Type B pancreatic cell (in vitro differentiated cells): Measurements from ENCODE around the gene SH3RF3. TPM values are rescaled to one million over a fixed set of nuclear protein-coding genes. Genes with fewer than 3 reads are reported as not detected.

Experiments
- DNase-seq: peaks from one replicate; pipeline ENCODE4 v3.0.0; 2021; ENCODE audit warnings: mixed read lengths; ENCODE audit not compliant: unreplicated experiment; ENCODE audit errors: extremely low spot score
- H3K27ac Mint-ChIP-seq: 2 replicates; pipeline ENCODE4 v1.8.0; 2021; ENCODE audit warnings: mild to moderate bottlenecking, mixed read lengths
- H3K27me3 Mint-ChIP-seq: 2 replicates; pipeline ENCODE4 v1.8.0; 2021; ENCODE audit warnings: mixed read lengths
- H3K36me3 Mint-ChIP-seq: 2 replicates; pipeline ENCODE4 v1.8.0; 2021; ENCODE audit warnings: mixed read lengths
- H3K4me1 Mint-ChIP-seq: one replicate; pipeline ENCODE4 v1.8.0; 2021; ENCODE audit warnings: mixed read lengths; ENCODE audit not compliant: unreplicated experiment
- H3K4me3 Mint-ChIP-seq: 2 replicates; pipeline ENCODE4 v1.8.0; 2021; ENCODE audit warnings: mild to moderate bottlenecking, mixed read lengths
- H3K9me3 Mint-ChIP-seq: 2 replicates; pipeline ENCODE4 v1.8.0; 2021; ENCODE audit warnings: mixed read lengths
- total RNA-seq: library from RNA; stranded (reverse); gene quantifications from 2 replicates; pipeline ENCODE4 v1.2.1, GENCODE V29; 2021; ENCODE audit warnings: low replicate concordance
- TF ChIP-seq, protein P1 (sequence below): fragments of 200-600 bp; sonication (generic); conservative IDR thresholded peaks from 2 replicates; pipeline ENCODE4 v1.5.0; 2021; ENCODE audit warnings: antibody characterized with exemption, mild to moderate bottlenecking

The SH3RF3 gene
- total RNA-seq, 1 donor from 2014 or later, result 13.9 TPM

DNA sequence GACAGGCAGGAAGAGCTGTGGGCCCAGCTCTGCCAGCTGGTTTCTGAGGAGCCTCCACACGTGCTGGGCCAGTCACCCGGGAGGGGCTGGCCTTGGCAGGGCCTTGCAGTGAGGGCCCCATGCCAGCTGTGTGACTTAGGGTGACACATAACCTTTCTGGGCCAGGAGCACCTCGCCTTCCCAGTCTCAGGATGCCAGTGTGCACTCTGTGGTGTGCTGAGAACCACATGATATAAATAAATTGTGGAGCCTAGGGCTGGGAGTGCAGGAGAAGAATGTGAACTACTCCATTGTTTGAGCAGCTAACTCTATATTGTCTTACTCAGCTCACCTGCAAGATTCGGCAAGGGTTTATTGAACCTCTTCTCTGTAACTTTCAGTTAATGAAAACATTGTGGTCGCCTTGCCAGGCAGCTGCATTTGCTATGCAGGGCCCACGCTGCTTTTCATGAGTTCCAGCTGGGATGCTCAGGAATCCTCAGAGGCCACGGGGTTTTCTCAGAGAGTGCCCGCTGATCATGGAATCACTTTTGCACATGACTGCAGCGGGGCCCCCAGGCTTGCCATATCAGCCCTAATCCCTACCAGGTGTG lies 222.3 kb downstream of the SH3RF3 start:
- Mint-ChIP-seq H3K9me3 (no peaks in the 10 kb centered on the region), H3K4me1 (peaks cover 31% of the 10 kb centered on the region), H3K27me3 (peaks cover 7% of the 10 kb centered on the region), H3K36me3 (peaks cover 3% of the 10 kb centered on the region), H3K4me3 (no peak overlapping the region), H3K27ac (no peak overlapping the region)
- TF ChIP-seq, protein P1, sequence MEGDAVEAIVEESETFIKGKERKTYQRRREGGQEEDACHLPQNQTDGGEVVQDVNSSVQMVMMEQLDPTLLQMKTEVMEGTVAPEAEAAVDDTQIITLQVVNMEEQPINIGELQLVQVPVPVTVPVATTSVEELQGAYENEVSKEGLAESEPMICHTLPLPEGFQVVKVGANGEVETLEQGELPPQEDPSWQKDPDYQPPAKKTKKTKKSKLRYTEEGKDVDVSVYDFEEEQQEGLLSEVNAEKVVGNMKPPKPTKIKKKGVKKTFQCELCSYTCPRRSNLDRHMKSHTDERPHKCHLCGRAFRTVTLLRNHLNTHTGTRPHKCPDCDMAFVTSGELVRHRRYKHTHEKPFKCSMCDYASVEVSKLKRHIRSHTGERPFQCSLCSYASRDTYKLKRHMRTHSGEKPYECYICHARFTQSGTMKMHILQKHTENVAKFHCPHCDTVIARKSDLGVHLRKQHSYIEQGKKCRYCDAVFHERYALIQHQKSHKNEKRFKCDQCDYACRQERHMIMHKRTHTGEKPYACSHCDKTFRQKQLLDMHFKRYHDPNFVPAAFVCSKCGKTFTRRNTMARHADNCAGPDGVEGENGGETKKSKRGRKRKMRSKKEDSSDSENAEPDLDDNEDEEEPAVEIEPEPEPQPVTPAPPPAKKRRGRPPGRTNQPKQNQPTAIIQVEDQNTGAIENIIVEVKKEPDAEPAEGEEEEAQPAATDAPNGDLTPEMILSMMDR, result no peak
- no peak for DNase-seq

DNA sequence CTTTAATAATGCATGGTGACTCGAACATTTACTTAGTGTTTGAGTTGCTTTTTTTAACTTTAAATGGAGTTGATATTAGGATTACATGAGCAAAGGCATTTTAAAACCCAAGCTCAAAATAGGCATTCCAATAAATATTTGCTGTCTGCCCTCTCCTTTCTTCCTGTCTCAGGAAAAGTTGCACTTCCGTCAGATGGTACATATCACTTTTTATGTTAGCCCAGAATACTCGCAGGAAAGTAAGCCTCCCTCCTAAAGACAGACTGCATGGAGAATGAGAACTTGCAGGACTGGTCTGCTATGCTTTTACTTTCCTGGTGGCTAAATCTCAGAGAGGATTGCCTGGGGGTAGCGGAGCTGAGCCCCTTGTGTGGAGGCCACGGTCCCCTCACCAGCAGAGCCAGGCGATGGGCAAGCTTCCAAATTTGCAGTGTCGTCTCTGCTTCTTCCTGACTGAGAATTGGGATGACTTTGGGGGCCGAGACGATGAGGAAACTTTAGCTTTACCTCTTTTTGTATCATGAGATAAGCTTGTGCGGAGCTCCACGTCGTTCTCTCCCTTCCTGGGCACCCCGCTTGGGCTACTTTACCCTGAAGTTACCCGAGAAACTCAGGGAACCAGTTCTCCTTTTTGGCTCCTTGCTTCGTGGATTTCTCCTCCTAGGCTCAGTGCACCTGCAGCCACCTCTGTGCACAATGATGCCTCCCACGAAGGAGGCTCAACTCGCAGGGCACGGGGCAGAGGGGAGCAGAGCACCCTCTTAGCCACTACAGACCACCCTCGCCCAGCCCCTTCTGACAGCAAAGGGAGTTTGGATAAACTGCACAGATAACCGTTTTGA lies 223.3 kb downstream of the SH3RF3 start:
- H3K27me3 Mint-ChIP-seq, result peaks cover 5% of the 10 kb centered on the region
- peaks cover 6% of the 10 kb centered on the region for H3K36me3 Mint-ChIP-seq
- H3K4me3 Mint-ChIP-seq, result no peak overlapping the region
- TF ChIP-seq, protein P1, result no peak
- peaks cover 29% of the 10 kb centered on the region for H3K4me1 Mint-ChIP-seq
- no peak overlapping the region for H3K27ac Mint-ChIP-seq
- no peaks in the 10 kb centered on the region for H3K9me3 Mint-ChIP-seq
- DNase-seq, result no peak

DNA sequence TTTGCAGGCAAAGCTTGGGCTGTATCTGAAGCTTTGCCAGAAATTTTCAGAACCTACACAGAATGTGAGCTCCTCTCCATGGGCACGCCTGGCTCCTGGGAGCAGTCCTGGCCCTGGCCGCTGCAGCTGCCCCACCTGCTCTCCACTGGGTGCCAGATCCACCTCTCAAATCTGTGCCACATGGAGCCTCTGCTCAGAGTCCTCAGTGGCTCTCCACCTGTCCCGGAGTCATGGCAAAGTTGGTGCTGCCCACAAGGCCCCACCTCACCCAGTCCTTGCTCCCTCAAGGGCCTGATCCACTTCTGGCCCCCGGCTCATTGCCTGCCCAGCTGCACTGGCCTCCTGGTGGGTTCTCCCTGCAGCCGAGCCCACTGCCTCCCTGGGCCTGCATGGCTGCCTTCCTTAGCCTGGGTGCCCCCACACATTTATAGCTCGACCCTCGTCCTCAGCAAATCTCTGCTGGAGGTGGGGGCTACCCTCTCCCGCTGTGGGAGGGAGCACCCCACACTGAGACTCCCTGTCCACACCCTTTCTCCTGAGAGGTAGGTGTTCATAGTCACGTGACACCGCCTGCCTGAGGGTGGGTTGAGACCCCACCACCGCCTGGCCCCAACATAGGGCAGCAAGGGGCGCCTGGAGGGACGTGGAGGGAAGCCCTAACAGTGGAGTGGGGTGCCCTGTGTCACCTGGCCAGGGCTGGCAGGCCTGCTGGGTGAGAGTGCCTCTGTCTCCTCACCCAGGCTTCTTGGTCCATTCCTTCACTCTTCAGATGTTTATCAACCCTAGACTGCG lies 224.1 kb downstream of the SH3RF3 start:
- Mint-ChIP-seq H3K36me3 (peaks cover 6% of the 10 kb centered on the region), H3K4me3 (no peak overlapping the region), H3K27me3 (peaks cover 5% of the 10 kb centered on the region), H3K4me1 (peaks cover 29% of the 10 kb centered on the region), H3K27ac (no peak overlapping the region), H3K9me3 (peaks cover 3% of the 10 kb centered on the region)
- TF ChIP-seq, protein P1, result no peak
- no peak for DNase-seq

DNA sequence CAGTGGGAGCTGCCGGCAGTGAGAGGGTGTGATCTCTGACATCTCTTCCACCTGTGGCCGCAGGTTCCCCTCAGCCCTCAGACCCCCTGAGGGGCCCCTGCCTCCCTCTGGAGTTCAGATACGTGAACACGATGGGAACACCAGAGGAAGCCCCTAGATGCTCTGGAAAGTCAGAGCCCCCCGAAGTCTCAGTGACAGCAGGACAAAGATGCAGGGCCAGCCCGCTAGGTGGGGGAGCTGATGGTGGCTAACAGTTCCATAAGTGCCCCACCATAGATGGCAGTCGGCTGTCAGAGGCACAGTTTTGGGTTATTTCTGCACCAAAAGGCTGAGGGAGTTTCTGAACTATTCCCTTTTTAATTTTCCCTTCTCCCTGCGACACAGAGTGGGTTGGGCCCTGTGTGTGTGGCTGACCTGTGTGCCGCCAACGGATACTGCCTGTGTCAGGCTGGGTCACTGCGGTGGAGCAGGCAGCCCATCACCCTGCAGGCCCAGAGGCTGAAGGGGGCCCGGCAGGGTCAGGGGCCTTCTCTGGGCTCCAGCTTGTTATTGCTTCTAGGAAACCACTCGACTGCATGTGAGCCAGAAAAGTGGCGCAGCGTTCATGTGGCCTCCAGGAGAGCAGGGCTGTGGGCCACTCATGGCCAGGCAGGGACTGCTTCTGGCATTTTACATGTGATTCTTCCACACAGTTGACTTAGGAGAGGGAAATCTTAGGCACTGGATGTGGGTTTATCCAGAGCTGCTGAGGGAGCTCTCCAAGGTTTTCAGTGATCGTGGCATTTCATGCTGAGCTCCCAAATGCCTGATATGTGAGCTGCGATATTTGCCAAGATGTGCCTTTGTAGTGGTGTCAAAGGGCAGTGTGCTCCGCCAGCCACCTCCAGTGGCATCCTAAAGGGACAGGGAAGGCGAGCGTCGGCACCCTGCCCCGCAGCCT lies 225.1 kb downstream of the SH3RF3 start:
- H3K27ac Mint-ChIP-seq, result no peak overlapping the region
- no peak overlapping the region for H3K4me3 Mint-ChIP-seq
- DNase-seq, result peak; percentile 55
- peaks cover 10% of the 10 kb centered on the region for H3K9me3 Mint-ChIP-seq
- peaks cover 23% of the 10 kb centered on the region for H3K4me1 Mint-ChIP-seq
- TF ChIP-seq, protein P1, result no peak
- H3K36me3 Mint-ChIP-seq, result peaks cover 6% of the 10 kb centered on the region
- H3K27me3 Mint-ChIP-seq, result no peaks in the 10 kb centered on the region
